SK-N-SH (cell line): ENCODE data around the gene PRTFDC1. TPM values are rescaled to one million over a fixed set of nuclear protein-coding genes. Genes with fewer than 3 reads are reported as not detected.

Experiments used
- CTCF ChIA-PET: fragments of 300-600, 350-600 bp; formaldehyde crosslinking; extraction: SDS; loops from one replicate; lab custom pipeline; 2021; lab: Yijun Ruan, JAX
- POLR2A ChIA-PET: fragments of 350-600 bp; sonication (Branson Sonifier 250); formaldehyde crosslinking; extraction: SDS; loops from one replicate; lab custom pipeline; 2020; ENCODE audit warnings: antibody characterized with exemption, inconsistent platforms; lab: Yijun Ruan, JAX
- DNase-seq: peaks from one replicate; pipeline ENCODE4 v3.0.0; 2012
- H2AFZ ChIP-seq: fragments of 200-600 bp; sonication (generic); 2 replicates; pipeline ENCODE4 v1.8.1; 2016; ENCODE audit warnings: antibody characterized with exemption, mild to moderate bottlenecking, low read depth
- H3F3A ChIP-seq: fragments of 200-600 bp; sonication (generic); replicated peaks from 2 replicates; pipeline ENCODE3; 2016; ENCODE audit warnings: antibody characterized with exemption, mild to moderate bottlenecking; ENCODE audit not compliant: insufficient read depth
- H3K27ac ChIP-seq, 2 experiments: fragments of 200-500 bp in 1 of 2; fragments of 200-600 bp in 1 of 2; sonication (Bioruptor generic) in 1 of 2; sonication (generic), shearing (Covaris generic) in 1 of 2; 2 replicates each; pipeline versions ENCODE4 v1.5.1 to v1.6.1; 2014 to 2016; ENCODE audit warnings: low read depth in 2 of 2, inconsistent platforms in 1 of 2, low read length in 1 of 2, mild to moderate bottlenecking in 1 of 2, mixed read lengths in 1 of 2
- H3K27me3 ChIP-seq: fragments of 200-600 bp; sonication (generic), shearing (Covaris generic); 2 replicates; pipeline ENCODE4 v1.6.1; 2016; ENCODE audit warnings: mixed run types; ENCODE audit not compliant: insufficient read depth
- H3K36me3 ChIP-seq, 2 experiments: fragments of 200-500 bp in 1 of 2; fragments of 200-600 bp in 1 of 2; sonication (Bioruptor generic) in 1 of 2; sonication (generic) in 1 of 2; replicated peaks in 1 of 2; 2 replicates each; pipeline versions ENCODE3 to v1.5.1; 2014 to 2016; ENCODE audit warnings: low read length in 1 of 2, mild to moderate bottlenecking in 1 of 2; ENCODE audit not compliant: insufficient read depth in 2 of 2, control insufficient read depth in 1 of 2
- H3K4me1 ChIP-seq, 2 experiments: fragments of 200-500 bp in 1 of 2; fragments of 200-600 bp in 1 of 2; sonication (Bioruptor generic) in 1 of 2; sonication (generic), shearing (Covaris generic) in 1 of 2; 2 replicates each; pipeline versions ENCODE4 v1.5.1 to v1.6.1; 2014 to 2016; ENCODE audit warnings: low read depth in 1 of 2, low read length in 1 of 2, mixed run types in 1 of 2; ENCODE audit not compliant: insufficient read depth in 2 of 2, control insufficient read depth in 1 of 2
- H3K4me2 ChIP-seq: fragments of 200-600 bp; sonication (generic), shearing (Covaris generic); 2 replicates; pipeline ENCODE4 v1.6.1; 2017; ENCODE audit warnings: mixed run types
- H3K4me3 ChIP-seq, 2 experiments: fragments of 200-500 bp in 1 of 2; fragments of 200-600 bp in 1 of 2; sonication (Bioruptor generic) in 1 of 2; sonication (generic), shearing (Covaris generic) in 1 of 2; 2 replicates each; pipeline versions ENCODE4 v1.5.1 to v1.8.1; 2014 to 2016; ENCODE audit warnings: low read depth in 2 of 2, inconsistent platforms in 1 of 2, low read length in 1 of 2, mild to moderate bottlenecking in 1 of 2, mixed read lengths in 1 of 2, moderate library complexity in 1 of 2
- H3K79me2 ChIP-seq: fragments of 200-600 bp; sonication (generic); 2 replicates; pipeline ENCODE4 v1.8.1; 2017; ENCODE audit warnings: mild to moderate bottlenecking; ENCODE audit not compliant: insufficient read depth
- H3K9ac ChIP-seq: fragments of 200-600 bp; sonication (generic); 2 replicates; pipeline ENCODE4 v1.6.1; 2017; ENCODE audit warnings: mixed run types
- H3K9me2 ChIP-seq: fragments of 200-600 bp; sonication (generic); 2 replicates; pipeline ENCODE4 v1.6.1; 2017; ENCODE audit warnings: mixed run types
- H3K9me3 ChIP-seq: fragments of 200-600 bp; sonication (generic); 2 replicates; pipeline ENCODE4 v1.6.1; 2017; ENCODE audit warnings: mixed run types, mild to moderate bottlenecking, moderate library complexity
- H4K20me1 ChIP-seq: fragments of 200-600 bp; sonication (generic); 2 replicates; pipeline ENCODE4 v1.6.1; 2017; ENCODE audit warnings: mild to moderate bottlenecking, mixed run types; ENCODE audit not compliant: insufficient read depth
- EP300 ChIP-seq, 2 experiments: IDR thresholded peaks; 2 replicates each; pipeline versions ENCODE4 v1.4.0 to v1.6.1; 2012; ENCODE audit warnings: borderline replicate concordance in 1 of 2, low read depth in 1 of 2, low read length in 1 of 2
- FOSL2 ChIP-seq: IDR thresholded peaks from 2 replicates; pipeline ENCODE4 v1.4.0; 2012; ENCODE audit warnings: low read depth, mild to moderate bottlenecking, moderate library complexity, borderline replicate concordance
- FOXM1 ChIP-seq: IDR thresholded peaks from 2 replicates; pipeline ENCODE4 v1.4.0; 2012; ENCODE audit warnings: low read depth, mild to moderate bottlenecking
- GABPA ChIP-seq: IDR thresholded peaks from 2 replicates; pipeline ENCODE4 v1.4.0; 2012; ENCODE audit warnings: low read depth, mild to moderate bottlenecking
- IRF3 ChIP-seq: fragments of 150-350 bp; IDR thresholded peaks from 2 replicates; pipeline ENCODE4 v1.6.1; 2016; ENCODE audit warnings: mild to moderate bottlenecking, low read depth, low read length
- JUND ChIP-seq: IDR thresholded peaks from 2 replicates; pipeline ENCODE4 v1.4.0; 2012
- MAX ChIP-seq: IDR thresholded peaks from 2 replicates; pipeline ENCODE4 v1.4.0; 2012; ENCODE audit warnings: low read depth
- MEF2A ChIP-seq: IDR thresholded peaks from 2 replicates; pipeline ENCODE4 v1.4.0; 2012; ENCODE audit warnings: low read depth, borderline replicate concordance
- POLR2AphosphoS5 ChIP-seq: IDR thresholded peaks from 2 replicates; pipeline ENCODE4 v1.6.1; 2012; ENCODE audit warnings: low read depth, low read length
- RFX5 ChIP-seq: IDR thresholded peaks from 2 replicates; pipeline ENCODE4 v1.6.1; 2012; ENCODE audit warnings: mild to moderate bottlenecking, improper control_type of control experiment, low read length
- RXRA ChIP-seq: IDR thresholded peaks from 2 replicates; pipeline ENCODE4 v1.4.0; 2012; ENCODE audit warnings: low read depth, mild to moderate bottlenecking, borderline replicate concordance
- SIN3A ChIP-seq: IDR thresholded peaks from 2 replicates; pipeline ENCODE4 v1.6.1; 2012; ENCODE audit warnings: low read depth, mild to moderate bottlenecking, low read length, moderate library complexity, borderline replicate concordance
- SMC3 ChIP-seq: IDR thresholded peaks from 2 replicates; pipeline ENCODE4 v1.6.1; 2012; ENCODE audit warnings: low read depth, low read length, improper control_type of control experiment
- TAF1 ChIP-seq: IDR thresholded peaks from 2 replicates; pipeline ENCODE4 v1.6.1; 2012; ENCODE audit warnings: low read depth, mild to moderate bottlenecking, low read length, moderate library complexity, borderline replicate concordance
- TEAD4 ChIP-seq: IDR thresholded peaks from 2 replicates; pipeline ENCODE4 v1.4.0; 2012; ENCODE audit warnings: mild to moderate bottlenecking, borderline replicate concordance; ENCODE audit not compliant: insufficient read depth
- YY1 ChIP-seq: IDR thresholded peaks from 2 replicates; pipeline ENCODE4 v1.4.0; 2012; ENCODE audit warnings: low read depth, mild to moderate bottlenecking
- WGBS: methylation state at CpG from one replicate; pipeline ENCODE4 v1.1.6; 2017; ENCODE audit warnings: low lambda C conversion rate; 5-methylcytosine and 5-hydroxymethylcytosine counted together
- polyA plus RNA-seq, 3 experiments: library from polyadenylated mRNA; depleted of rRNA; stranded (reverse); fragments of >200 nt; gene quantifications; 2 replicates each; pipeline ENCODE4 v1.2.3, GENCODE V29; 2012
- TF ChIP-seq, protein P1 (sequence below): IDR thresholded peaks from 2 replicates; pipeline ENCODE4 v1.4.0; 2012; ENCODE audit warnings: low read depth, borderline replicate concordance
- TF ChIP-seq, protein P2 (sequence below): fragments of 200-600 bp; sonication (generic); IDR thresholded peaks from 2 replicates; pipeline ENCODE4 v1.6.1; 2017; ENCODE audit warnings: antibody characterized with exemption, mild to moderate bottlenecking, moderate library complexity
- TF ChIP-seq, protein P3 (sequence below): fragments of 150-350 bp; IDR thresholded peaks from 2 replicates; pipeline ENCODE4 v1.6.1; 2017; ENCODE audit warnings: antibody characterized with exemption, low read length, low read depth, borderline replicate concordance

Gene PRTFDC1
- polyA plus RNA-seq, 1 of the 3 experiments (the other 2 are of a cell fraction), result 6.6 TPM

DNA sequence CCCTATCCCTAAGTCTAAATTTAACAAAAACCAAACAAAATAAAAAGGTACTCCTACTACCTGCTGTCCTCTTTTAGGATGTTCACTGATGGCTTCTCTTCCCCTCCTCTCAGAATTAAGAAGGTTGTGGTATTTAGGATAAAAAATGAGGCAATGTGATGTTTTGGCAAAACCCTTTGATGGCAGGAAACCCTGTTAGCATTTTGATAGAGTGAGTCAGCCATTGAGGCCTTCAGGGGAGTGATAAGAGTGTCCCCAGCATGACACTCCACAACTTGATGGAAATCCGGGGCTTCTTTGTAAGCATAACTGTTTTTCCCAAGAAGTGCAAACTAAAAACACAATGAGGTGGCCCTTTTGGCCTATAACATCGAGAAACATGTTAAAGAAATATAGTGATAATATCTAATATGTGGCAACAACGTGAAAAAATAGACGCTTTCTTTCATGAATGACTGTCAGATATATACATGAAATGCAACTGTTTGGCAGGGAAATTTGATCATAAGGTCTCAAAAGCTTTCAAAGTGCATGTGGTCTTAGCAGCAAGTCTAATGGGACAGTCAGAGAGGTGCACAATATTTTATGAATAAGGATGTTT is 55.0 kb downstream of the PRTFDC1 start (continued):
- no peak for TF ChIP-seq RFX5
- TF ChIP-seq, protein P1, sequence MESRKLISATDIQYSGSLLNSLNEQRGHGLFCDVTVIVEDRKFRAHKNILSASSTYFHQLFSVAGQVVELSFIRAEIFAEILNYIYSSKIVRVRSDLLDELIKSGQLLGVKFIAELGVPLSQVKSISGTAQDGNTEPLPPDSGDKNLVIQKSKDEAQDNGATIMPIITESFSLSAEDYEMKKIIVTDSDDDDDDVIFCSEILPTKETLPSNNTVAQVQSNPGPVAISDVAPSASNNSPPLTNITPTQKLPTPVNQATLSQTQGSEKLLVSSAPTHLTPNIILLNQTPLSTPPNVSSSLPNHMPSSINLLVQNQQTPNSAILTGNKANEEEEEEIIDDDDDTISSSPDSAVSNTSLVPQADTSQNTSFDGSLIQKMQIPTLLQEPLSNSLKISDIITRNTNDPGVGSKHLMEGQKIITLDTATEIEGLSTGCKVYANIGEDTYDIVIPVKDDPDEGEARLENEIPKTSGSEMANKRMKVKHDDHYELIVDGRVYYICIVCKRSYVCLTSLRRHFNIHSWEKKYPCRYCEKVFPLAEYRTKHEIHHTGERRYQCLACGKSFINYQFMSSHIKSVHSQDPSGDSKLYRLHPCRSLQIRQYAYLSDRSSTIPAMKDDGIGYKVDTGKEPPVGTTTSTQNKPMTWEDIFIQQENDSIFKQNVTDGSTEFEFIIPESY, result no peak

GRCh38 chr10:24894728-24895127 is 57.7 kb downstream of the PRTFDC1 start:
- 92% methylated on average over 8 of the region's 8 CpGs for WGBS
- ChIA-PET CTCF (no interaction called here), POLR2A (no interaction called here)
- Histone ChIP-seq H3K27ac (peak overlapping the region in 1 of 2 experiments; percentile 71; a peak in 2 of 4 replicates), H4K20me1 (no peaks in the 10 kb centered on the region), H3K4me2 (peak overlapping the region; percentile 3; the same call in 1 of the 2 replicates), H3K36me3 (no peaks in the 10 kb centered on the region), H3K4me3 (no peak overlapping the region), H3K9me2 (no peaks in the 10 kb centered on the region), H3K9ac (no peak overlapping the region), H3K79me2 (no peaks in the 10 kb centered on the region), H3K27me3 (no peaks in the 10 kb centered on the region), H3K9me3 (no peaks in the 10 kb centered on the region), H3K4me1 (peaks cover 0 to 18% of the 10 kb centered on the region in 2 experiments; a peak in 2 of 4 replicates), H2AFZ (no peak overlapping the region), H3F3A (peaks cover 6% of the 10 kb centered on the region)
- no peak for DNase-seq
- no peak for TF ChIP-seq SIN3A

DNA sequence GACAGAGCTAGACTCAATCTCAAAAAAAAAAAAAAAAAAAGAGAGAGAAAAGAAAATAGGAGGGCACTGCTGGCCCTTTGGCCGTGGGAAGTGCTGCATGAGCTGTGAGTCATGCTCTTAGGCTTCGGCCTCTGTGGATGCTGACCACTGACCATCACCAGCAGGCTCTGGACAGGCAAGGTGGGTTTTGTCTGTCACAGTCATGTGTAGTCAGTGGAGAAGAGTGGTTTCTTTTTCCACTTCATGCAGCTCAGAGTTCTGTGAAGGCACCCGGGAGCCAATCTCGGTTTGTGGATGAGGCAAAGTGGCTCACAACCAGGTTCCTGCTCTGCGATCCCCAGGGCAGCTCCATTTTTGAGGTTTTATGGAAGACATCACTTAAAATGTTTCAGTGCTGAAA is 58.1 kb downstream of the PRTFDC1 start:
- H3K27me3 ChIP-seq, result no peaks in the 10 kb centered on the region
- H3K9me2 ChIP-seq, result no peaks in the 10 kb centered on the region
- 36% methylated on average over 5 of the region's 5 CpGs for WGBS
- peaks cover 6% of the 10 kb centered on the region for H3F3A ChIP-seq
- H3K36me3 ChIP-seq, result no peaks in the 10 kb centered on the region
- peak overlapping the region in 1 of 2 experiments; percentile 71; a peak in 2 of 4 replicates for H3K27ac ChIP-seq
- no peak for DNase-seq
- H3K4me1 ChIP-seq, result peaks cover 0 to 21% of the 10 kb centered on the region in 2 experiments; a peak in 2 of 4 replicates
- ChIA-PET CTCF (no interaction called here), POLR2A (no interaction called here)
- no peak overlapping the region for H2AFZ ChIP-seq
- H3K9me3 ChIP-seq, result no peaks in the 10 kb centered on the region
- peak overlapping the region; percentile 3; the same call in 1 of the 2 replicates for H3K4me2 ChIP-seq
- no peaks in the 10 kb centered on the region for H3K79me2 ChIP-seq
- no peak overlapping the region for H3K9ac ChIP-seq
- H3K4me3 ChIP-seq, result no peak overlapping the region
- no peaks in the 10 kb centered on the region for H4K20me1 ChIP-seq
- TF ChIP-seq JUND (peak; percentile 77), EP300 (IDR thresholded peaks at IDR 0.05; ENCODE audit: borderline replicate concordance in 1 of 2, low read depth in 1 of 2, low read length in 1 of 2) (peak in 1 of 2 experiments; percentile 83; a peak in 1 of 4 replicates), TEAD4 (no peak), POLR2AphosphoS5 (peak; percentile 56; the same call in 1 of the 2 replicates), MAX (peak; percentile 74), GABPA (no peak), MEF2A (no peak), IRF3 (no peak), RXRA (peak; percentile 27; the same call in 1 of the 2 replicates), RFX5 (no peak), SIN3A (0 out of 2 replicates have a peak, but pooled peaks have one; percentile 34), FOXM1 (no peak), TAF1 (no peak), SMC3 (no peak), YY1 (no peak), FOSL2 (peak; percentile 87)
- TF ChIP-seq, protein P2, sequence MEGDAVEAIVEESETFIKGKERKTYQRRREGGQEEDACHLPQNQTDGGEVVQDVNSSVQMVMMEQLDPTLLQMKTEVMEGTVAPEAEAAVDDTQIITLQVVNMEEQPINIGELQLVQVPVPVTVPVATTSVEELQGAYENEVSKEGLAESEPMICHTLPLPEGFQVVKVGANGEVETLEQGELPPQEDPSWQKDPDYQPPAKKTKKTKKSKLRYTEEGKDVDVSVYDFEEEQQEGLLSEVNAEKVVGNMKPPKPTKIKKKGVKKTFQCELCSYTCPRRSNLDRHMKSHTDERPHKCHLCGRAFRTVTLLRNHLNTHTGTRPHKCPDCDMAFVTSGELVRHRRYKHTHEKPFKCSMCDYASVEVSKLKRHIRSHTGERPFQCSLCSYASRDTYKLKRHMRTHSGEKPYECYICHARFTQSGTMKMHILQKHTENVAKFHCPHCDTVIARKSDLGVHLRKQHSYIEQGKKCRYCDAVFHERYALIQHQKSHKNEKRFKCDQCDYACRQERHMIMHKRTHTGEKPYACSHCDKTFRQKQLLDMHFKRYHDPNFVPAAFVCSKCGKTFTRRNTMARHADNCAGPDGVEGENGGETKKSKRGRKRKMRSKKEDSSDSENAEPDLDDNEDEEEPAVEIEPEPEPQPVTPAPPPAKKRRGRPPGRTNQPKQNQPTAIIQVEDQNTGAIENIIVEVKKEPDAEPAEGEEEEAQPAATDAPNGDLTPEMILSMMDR, result no peak
- TF ChIP-seq, protein P3, sequence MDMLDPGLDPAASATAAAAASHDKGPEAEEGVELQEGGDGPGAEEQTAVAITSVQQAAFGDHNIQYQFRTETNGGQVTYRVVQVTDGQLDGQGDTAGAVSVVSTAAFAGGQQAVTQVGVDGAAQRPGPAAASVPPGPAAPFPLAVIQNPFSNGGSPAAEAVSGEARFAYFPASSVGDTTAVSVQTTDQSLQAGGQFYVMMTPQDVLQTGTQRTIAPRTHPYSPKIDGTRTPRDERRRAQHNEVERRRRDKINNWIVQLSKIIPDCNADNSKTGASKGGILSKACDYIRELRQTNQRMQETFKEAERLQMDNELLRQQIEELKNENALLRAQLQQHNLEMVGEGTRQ, result no peak
